Right kidney (tissue), 9 donors: Measurements from ENCODE around the gene ROPN1L.
A peak's percentile ranks its signal among the peaks of the same experiment; 100 is the strongest.
"Not testable (repeated sequence)": the region's sequence is repeated elsewhere in the genome, so short reads cannot be mapped to it uniquely, and the experiment has no call there.

Experiments
- DNase-seq: peaks from one replicate; pipeline ENCODE4 v3.0.0-alpha.2; 2016
- long read RNA-seq, 8 donors: transcript quantifications; one replicate each; lab custom pipeline, GENCODE V29; 2026

ROPN1L gene
- long read RNA-seq, donor 1, result 0 reads
- long read RNA-seq, donor 2, result 0 reads
- long read RNA-seq, donor 3, partial matches to known transcripts, result 0 of 1 reads
- long read RNA-seq, donor 3, other reads (novel, unspliced or antisense), result 0 of 1 reads
- long read RNA-seq, donor 4, result 0 reads
- long read RNA-seq, donor 5, result 0 reads
- long read RNA-seq, donor 6, result 0 reads
- long read RNA-seq, donor 7, result 0 reads
- long read RNA-seq, donor 8, result 0 reads

DNA sequence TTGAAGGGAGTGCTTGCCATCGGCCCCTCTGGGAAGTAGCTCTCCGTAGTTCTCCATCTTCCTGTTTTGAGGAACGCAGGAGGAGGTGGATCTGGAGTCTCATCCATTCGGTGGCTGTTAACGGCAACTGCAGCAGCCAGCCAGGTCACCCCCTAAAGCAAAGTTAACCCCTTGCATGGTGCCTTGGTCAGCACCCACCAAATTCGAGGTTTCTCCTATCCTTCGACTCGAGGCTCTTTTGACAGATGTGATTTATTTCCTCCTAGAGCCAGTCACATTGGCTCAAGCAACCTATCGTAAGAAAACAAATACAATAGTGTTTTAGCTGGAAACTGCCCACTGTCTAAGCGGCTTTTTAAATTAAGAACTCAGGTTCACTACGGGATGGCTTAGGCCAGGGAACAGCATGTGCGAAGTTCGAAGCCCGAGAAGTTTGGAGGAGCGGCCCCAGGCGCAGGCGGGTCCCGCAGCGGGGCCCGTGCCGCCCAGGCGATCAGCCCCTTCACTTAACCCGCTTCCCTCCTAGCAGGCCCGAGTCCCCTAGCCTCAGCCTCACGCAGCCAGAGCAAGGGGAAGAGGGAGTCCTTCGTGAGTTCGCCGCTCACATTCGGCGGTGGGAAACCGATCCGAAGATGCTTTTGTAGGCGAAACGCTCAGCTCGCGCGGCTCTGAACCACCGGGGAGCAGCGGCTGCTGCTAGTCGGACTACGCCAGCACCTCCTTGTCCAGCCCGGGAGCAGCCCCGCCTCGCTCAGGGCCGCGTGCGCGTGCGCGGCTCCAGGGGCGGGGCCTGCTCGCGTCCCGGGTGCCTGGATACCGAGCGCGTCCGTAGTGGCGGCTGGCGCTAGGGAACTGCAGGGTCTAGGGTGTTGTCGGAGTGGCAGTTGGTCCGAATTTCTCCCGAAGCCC is at the start of gene ROPN1L:
TSS of gene ROPN1L (plus strand) at position 797 of the 909 bp plus-strand sequence. CDS start 289 bp downstream, outside the sequence.
- DNase-seq, result peak; percentile 95

DNA sequence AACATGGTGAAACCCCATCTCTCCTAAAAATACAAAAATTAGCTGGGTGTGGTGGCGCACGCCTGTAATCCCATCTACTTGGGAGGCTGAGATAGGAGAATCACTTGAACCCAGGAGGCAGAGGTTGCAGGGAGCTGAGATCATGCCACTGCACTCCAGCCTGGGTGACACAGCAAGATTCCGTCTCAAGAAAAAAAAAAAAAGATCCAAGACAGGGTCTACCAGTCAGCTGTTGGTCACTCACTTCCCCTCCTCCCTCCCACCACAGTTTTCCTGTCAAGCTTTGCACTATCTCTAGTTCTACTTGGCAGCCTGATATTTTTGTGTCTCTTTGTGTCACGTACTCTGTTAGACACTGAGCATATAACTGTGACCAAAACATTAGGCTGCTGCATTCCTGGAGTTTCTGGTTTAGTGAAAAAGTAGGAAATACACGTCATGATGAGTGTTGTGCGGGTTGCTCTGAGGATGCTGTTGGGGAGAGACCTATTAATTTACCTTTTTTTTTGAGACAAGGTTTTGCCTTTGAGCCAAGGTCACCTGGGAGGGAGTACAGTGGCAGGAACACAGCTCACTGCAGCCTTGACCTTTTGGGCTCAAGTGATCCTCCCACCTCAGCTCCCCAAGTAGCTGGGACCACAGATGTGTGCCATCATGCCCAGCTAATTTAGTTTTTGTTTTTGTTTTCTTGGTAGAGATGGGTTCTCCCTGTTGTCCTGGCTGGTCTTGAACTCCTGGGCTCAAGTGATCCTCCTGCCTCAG is 48.9 kb upstream of the ROPN1L start:
- DNase-seq, result not testable (repeated sequence)

GRCh38 chr5:10393491-10393890 is 48.2 kb upstream of the ROPN1L start:
- no peak for DNase-seq

DNA sequence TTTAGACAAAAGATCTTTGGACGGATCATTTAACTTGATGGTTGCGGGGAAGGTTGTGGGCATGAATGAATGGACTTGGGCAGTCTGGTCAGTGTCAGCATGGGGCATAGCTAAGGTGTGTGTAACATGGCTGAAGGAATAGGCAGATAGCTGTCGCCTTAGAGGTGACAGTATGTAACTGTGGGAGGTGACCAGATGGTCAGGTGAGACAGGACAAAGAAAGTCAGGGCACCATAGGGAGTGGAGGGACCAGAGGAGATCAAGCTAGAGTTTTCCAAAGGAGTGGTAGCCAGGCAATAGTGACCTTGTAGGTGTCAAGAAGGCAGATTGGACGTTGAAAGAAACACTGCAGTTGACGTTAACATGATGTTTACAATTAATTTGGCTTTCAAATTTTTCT is 45.1 kb upstream of the ROPN1L start:
- DNase-seq, result no peak

GRCh38 chr5:10399839-10400238 is 41.8 kb upstream of the ROPN1L start:
- no peak for DNase-seq

DNA sequence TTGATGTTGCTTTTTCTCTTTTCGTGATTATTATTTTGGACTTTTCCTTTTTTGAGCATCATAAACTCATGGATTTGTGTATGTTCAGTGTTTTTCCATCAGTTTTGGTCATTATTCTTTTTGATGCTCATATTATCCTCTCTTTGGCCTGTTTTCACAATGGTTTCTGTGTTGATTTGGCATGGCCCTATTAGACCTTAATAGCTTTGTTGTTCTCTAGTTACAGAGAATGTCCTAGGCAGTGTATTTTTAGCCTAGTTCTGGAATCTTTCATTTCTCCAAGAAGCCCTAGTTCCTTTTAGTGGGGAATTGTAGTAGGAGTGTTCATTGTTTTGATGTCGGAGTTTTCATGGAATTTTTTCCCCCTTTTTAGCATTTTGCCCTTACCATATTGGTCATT is 41.3 kb upstream of the ROPN1L start:
- DNase-seq, result no peak

GRCh38 chr5:10400831-10401230 is 40.8 kb upstream of the ROPN1L start:
- no peak for DNase-seq

DNA sequence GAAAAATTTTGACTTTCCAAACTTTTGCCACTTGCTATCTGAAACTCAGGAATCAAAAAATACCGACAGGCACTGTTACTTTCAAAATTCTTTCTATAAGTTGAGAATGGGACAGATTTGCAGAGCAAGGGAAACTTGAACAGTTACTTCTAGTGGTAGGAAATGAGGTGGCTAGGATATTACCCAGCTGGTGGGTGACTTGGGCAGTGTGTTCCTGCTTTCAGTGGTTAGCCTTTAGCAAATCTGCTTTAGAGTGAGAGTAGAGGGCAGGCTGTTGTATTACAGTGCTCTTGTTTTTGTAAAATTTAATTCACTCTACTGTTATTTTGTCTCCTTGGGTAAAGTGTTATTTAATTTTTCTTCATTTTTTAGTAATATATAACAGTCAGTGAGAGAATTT is 40.2 kb upstream of the ROPN1L start:
- DNase-seq, result no peak

- DNase-seq, result no peak
Measured at GRCh38 chr5:10403829-10404228, 37.9 kb upstream of the ROPN1L start.

- no peak for DNase-seq
Measured at GRCh38 chr5:10406651-10407050, 35.0 kb upstream of the ROPN1L start.

DNA sequence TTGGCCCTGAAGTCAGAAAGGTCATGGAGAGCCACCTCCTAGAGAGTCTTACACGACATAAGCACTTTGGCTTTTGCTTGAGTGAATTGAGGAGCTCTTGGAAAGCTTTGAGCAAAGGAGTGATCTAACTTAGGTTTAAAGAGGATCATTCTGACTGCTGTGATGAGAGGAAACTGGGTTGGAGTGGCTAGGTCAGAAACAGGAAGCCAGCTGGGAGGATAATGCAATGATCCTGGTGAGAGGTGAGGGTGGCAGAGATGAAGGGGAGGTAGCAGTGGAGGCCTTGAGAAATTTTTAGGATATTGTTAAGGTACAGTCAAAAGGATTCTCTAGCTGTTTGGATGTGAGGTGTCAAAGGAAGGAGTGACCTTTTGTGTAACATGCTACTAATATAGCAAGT is 32.2 kb upstream of the ROPN1L start:
- no peak for DNase-seq

DNA sequence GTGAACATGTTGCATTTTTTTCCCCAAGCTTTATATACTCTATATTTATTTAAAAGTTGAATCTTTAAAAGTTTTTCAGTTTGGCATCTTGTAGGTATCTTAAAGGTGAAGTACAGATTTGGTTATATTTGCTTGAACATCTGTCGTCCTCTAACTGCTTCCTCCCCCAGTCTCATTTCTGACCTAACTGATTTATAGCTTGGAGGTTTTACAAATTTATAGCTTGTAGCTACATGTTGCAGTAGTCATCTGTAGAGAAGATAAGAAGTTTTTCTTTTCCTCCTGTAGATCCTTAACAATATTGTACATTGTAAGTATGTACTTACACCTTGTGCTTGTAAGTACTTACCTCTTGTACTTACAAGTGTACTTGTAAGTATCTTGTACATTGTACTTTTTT is 31.0 kb upstream of the ROPN1L start:
- DNase-seq, result no peak

DNA sequence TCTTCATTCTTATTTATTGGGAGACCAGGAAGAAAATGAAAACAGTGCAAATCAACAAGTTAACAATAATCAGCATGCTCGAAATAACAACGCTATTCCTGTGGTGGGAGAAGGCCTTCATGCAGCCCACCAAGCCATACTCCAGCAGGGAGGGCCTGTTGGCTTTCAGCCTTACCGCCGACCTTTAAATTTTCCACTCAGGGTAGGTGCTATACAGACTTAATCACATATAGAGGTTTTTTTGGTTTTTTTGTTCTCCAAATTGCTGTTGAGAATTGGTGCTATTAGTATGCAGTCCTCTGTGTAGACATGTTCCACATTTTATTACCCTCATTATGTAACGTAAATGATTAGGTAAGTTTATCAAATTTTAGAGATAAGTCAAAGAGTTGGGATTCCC is 30.3 kb upstream of the ROPN1L start:
- DNase-seq, result no peak

DNA sequence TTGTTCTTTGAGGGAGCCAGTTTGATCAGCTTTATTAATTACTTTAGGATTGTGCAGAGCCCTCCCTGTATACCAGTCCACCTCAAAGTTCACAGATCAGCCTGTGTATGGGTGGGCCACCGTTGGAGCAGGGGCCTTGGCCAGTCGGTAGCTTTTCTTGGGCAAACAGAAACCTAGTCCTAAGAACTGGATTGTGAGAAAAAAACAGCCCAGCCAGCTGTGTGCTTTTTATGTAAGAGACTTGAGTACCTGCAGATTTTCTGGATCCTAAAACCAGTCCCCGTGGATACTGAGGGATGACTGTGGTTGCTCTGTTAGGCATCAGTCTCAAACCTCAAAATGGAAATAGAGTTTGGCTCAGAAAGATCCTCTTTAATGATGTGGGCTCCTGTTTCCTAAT is 24.8 kb upstream of the ROPN1L start:
- DNase-seq, result no peak

GRCh38 chr5:10418654-10419345 is 22.9 kb upstream of the ROPN1L start:
- no peak for DNase-seq

DNA sequence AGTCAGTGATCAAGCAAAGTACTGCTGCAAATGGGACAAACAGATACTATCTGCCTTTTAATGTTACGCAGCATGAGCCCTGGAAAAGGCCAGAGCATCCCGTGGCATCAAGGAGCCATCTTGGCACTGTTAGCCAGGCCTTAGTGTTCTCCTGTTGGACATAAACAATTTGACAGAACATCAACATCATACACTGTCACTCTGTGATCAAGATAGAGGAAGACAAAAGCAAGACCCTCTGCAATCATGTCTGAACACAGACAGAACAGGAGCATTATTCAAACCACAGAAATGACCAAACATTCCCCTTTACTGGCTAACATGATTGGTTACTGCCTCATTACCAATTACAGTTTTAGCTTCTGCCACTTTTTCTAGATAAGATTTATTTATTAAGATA is 21.2 kb upstream of the ROPN1L start:
- no peak for DNase-seq

- no peak for DNase-seq
Measured at GRCh38 chr5:10420932-10421331, 20.7 kb upstream of the ROPN1L start.

GRCh38 chr5:10421896-10422691 is 19.6 kb upstream of the ROPN1L start:
- no peak for DNase-seq

DNA sequence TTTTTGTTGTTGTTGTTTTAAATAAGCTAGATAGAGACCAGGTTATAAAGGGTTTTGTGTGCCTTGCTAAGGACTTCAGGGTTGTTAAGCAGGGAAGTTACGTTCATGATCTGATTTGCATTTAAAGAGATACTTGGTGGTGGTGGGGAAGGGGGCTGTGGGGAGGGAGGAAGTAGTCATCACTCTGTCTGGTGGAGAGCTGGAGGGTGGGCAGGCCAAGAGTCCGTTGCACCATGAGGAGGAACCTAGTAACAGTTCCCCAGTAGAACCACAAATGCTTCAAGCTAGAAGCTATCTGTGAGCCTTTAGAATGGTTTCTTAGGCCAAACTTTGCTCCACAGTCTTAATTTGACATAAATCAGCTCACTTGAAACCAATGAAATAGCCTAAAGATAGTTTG is 18.7 kb upstream of the ROPN1L start:
- DNase-seq, result no peak

- no peak for DNase-seq
Measured at GRCh38 chr5:10424124-10424731, 17.5 kb upstream of the ROPN1L start.

DNA sequence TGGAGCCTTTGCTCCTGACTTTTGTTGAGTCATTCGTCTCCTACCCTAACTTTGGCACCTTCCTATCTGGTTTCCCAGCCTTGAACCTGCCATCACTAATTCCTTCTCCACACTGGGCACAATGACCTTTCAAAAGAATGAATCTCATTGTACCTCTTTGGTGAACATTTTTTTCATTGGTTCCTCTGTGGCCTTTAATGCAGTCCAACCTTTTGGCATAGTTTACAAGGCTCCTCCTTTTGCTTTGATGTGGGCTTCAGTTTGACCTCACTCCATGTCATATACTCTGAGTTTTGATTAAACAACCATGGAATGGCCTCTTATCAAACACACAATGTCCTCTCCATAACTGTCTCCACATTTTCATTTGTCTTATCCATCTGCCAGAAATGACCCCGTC is 14.5 kb upstream of the ROPN1L start:
- DNase-seq, result no peak
